GM12878 (cell line): ENCODE results near the gene PARVA. TPM values are rescaled to one million over a fixed set of nuclear protein-coding genes. Genes with fewer than 3 reads are reported as not detected.

Experiments
- E2F4 ChIP-seq: IDR thresholded peaks from 2 replicates; pipeline ENCODE4 v1.6.1; 2012; ENCODE audit warnings: low read depth, low read length, improper control_type of control experiment
- POU2F2 ChIP-seq: IDR thresholded peaks from 3 replicates; pipeline ENCODE4 v1.6.1; 2011; ENCODE audit warnings: low read depth, mild to moderate bottlenecking, low read length, borderline replicate concordance
- PRDM15 ChIP-seq: fragments of 450-650 bp; formaldehyde crosslinking; IDR thresholded peaks from 2 replicates; pipeline ENCODE4 v1.4.0; 2020; ENCODE audit warnings: mild to moderate bottlenecking, moderate library complexity
- REST ChIP-seq: IDR thresholded peaks from 2 replicates; pipeline ENCODE4 v1.6.1; 2012; ENCODE audit warnings: mild to moderate bottlenecking, low read depth, low read length
- ZBTB4 ChIP-seq: fragments of 450-650 bp; formaldehyde crosslinking; IDR thresholded peaks from 2 replicates; pipeline ENCODE4 v1.4.0; 2022; ENCODE audit warnings: mild to moderate bottlenecking, moderate library complexity
- ZNF592 ChIP-seq: fragments of 450-650 bp; IDR thresholded peaks from 2 replicates; pipeline ENCODE4 v1.6.1; 2017; ENCODE audit warnings: mild to moderate bottlenecking, moderate library complexity
- polyA plus RNA-seq, 11 experiments: library from polyadenylated mRNA; depleted of rRNA in 4 of 11; unstranded in 6 of 11; stranded (reverse) in 5 of 11; fragments of >200 nt; fragmentation: Nextera tagmentation in 4 of 11; fragmentation: Illumina TruSeq in 1 of 11; extraction: Ambion mirVana in 4 of 11; extraction: Trizol in 1 of 11; gene quantifications; 1 replicate in 1 of 11; 2 replicates in 10 of 11; pipeline versions ENCODE4 v1.2.1 to v1.2.3, GENCODE V29; 2011 to 2016; ENCODE audit warnings: inconsistent platforms in 2 of 11, missing spikeins in 2 of 11, low read depth in 1 of 11
- total RNA-seq, 4 experiments: library from RNA; depleted of rRNA in 3 of 4; stranded (reverse); fragments of >200 nt in 3 of 4; fragmentation: Illumina TruSeq in 1 of 4; extraction: Trizol in 1 of 4; gene quantifications; 2 replicates each; pipeline versions ENCODE4 v1.2.1 to v1.2.3, GENCODE V29; 2013 to 2021

Gene PARVA
- total and polyA plus RNA-seq, 10 of the 15 experiments (the other 5 are each of a cell fraction or from before 2014, with no cell fraction given) = 0.01 to 0.44 (median 0.03) TPM; not detected in 7

- TF ChIP-seq ZNF592 (no peak), POU2F2 (no peak), PRDM15 (CRISPR knock-in tag) (no peak), REST (no peak), ZBTB4 (CRISPR knock-in tag) (no peak), E2F4 (no peak)
These were observed 126.5 kb downstream of the PARVA start (continued) for GRCh38 chr11:12503886-12504285.
